H9 (cell line): ENCODE results near the gene DCANP1. TPM values are rescaled to one million over a fixed set of nuclear protein-coding genes. Genes with fewer than 3 reads are reported as not detected.

Experiments used
- DNase-seq: peaks from one replicate; pipeline ENCODE4 v3.0.0-alpha.2; 2017
- H2AFZ ChIP-seq: one replicate; pipeline ENCODE4 v1.6.1; 2013; ENCODE audit warnings: mild to moderate bottlenecking, low read length, control low read depth, moderate library complexity
- H2AK5ac ChIP-seq: 2 replicates; pipeline ENCODE4 v1.6.1; 2013; ENCODE audit warnings: low read length, control low read depth, mixed read lengths; ENCODE audit not compliant: insufficient read length
- H2BK120ac ChIP-seq: one replicate; pipeline ENCODE4 v1.6.1; 2013; ENCODE audit warnings: low read depth, mild to moderate bottlenecking, low read length, control low read depth, inconsistent platforms; ENCODE audit not compliant: poor library complexity, severe bottlenecking
- H2BK12ac ChIP-seq: 2 replicates; pipeline ENCODE4 v1.6.1; 2013; ENCODE audit warnings: low read length, control low read depth, mixed read lengths, low read depth; ENCODE audit not compliant: insufficient read length
- H2BK15ac ChIP-seq: 2 replicates; pipeline ENCODE4 v1.6.1; 2013; ENCODE audit warnings: low read depth, low read length, control low read depth
- H2BK20ac ChIP-seq: one replicate; pipeline ENCODE4 v1.6.1; 2013; ENCODE audit warnings: low read depth, mild to moderate bottlenecking, low read length, control low read depth, inconsistent platforms; ENCODE audit not compliant: poor library complexity, severe bottlenecking
- H2BK5ac ChIP-seq: 2 replicates; pipeline ENCODE4 v1.6.1; 2013; ENCODE audit warnings: low read length, control low read depth, mixed read lengths; ENCODE audit not compliant: insufficient read length
- H3K14ac ChIP-seq: 2 replicates; pipeline ENCODE4 v1.6.1; 2013; ENCODE audit warnings: low read length, control low read depth; ENCODE audit not compliant: insufficient read depth
- H3K18ac ChIP-seq: 2 replicates; pipeline ENCODE4 v1.6.1; 2013; ENCODE audit warnings: low read depth, mild to moderate bottlenecking, mixed read lengths, low read length, control low read depth; ENCODE audit not compliant: insufficient read length
- H3K23ac ChIP-seq: 2 replicates; pipeline ENCODE4 v1.6.1; 2013; ENCODE audit warnings: low read length, control low read depth, mixed read lengths, low read depth; ENCODE audit not compliant: insufficient read length
- H3K23me2 ChIP-seq: 2 replicates; pipeline ENCODE4 v1.6.1; 2013; ENCODE audit warnings: low read depth, mild to moderate bottlenecking, mixed read lengths, low read length, control low read depth; ENCODE audit not compliant: insufficient read length, poor library complexity, severe bottlenecking
- H3K27ac ChIP-seq: 2 replicates; pipeline ENCODE4 v1.5.1; 2013; ENCODE audit warnings: low read length, control low read depth, mixed read lengths, low read depth; ENCODE audit not compliant: insufficient read length
- H3K27me3 ChIP-seq: 2 replicates; pipeline ENCODE4 v1.6.1; 2013; ENCODE audit warnings: low read length, control low read depth, inconsistent platforms; ENCODE audit not compliant: insufficient read depth
- H3K4ac ChIP-seq: 2 replicates; pipeline ENCODE4 v1.6.1; 2013; ENCODE audit warnings: low read depth, mild to moderate bottlenecking, control low read depth, inconsistent platforms, low read length, moderate library complexity
- H3K4me1 ChIP-seq: 2 replicates; pipeline ENCODE4 v1.6.1; 2013; ENCODE audit warnings: low read length, control low read depth, inconsistent platforms; ENCODE audit not compliant: insufficient read depth
- H3K4me2 ChIP-seq: 2 replicates; pipeline ENCODE4 v1.6.1; 2013; ENCODE audit warnings: low read length, control low read depth, mixed read lengths; ENCODE audit not compliant: insufficient read length, insufficient read depth
- H3K56ac ChIP-seq: 2 replicates; pipeline ENCODE4 v1.6.1; 2013; ENCODE audit warnings: low read depth, mild to moderate bottlenecking, mixed read lengths, low read length, control low read depth; ENCODE audit not compliant: insufficient read length
- H3K79me1 ChIP-seq: 2 replicates; pipeline ENCODE4 v1.6.1; 2013; ENCODE audit warnings: low read depth, mild to moderate bottlenecking, moderate library complexity, low read length, control low read depth, inconsistent platforms; ENCODE audit not compliant: insufficient read depth, poor library complexity, severe bottlenecking
- H3K79me2 ChIP-seq: 2 replicates; pipeline ENCODE4 v1.6.1; 2013; ENCODE audit warnings: low read length, control low read depth, inconsistent platforms; ENCODE audit not compliant: insufficient read depth
- H3K9ac ChIP-seq: 2 replicates; pipeline ENCODE4 v1.6.1; 2013; ENCODE audit warnings: low read length, control low read depth, mixed read lengths; ENCODE audit not compliant: insufficient read length; ENCODE audit errors: extremely low read depth
- H3K9me3 ChIP-seq: one replicate; pipeline ENCODE4 v1.6.1; 2013; ENCODE audit warnings: low read depth, low read length, inconsistent platforms; ENCODE audit not compliant: control insufficient read depth
- H3T11ph ChIP-seq: one replicate; pipeline ENCODE4 v1.6.1; 2013; ENCODE audit warnings: mild to moderate bottlenecking, low read length, control low read depth, inconsistent platforms
- H4K20me1 ChIP-seq: one replicate; pipeline ENCODE4 v1.6.1; 2013; ENCODE audit not compliant: control insufficient read depth, insufficient read length, insufficient read depth
- H4K5ac ChIP-seq: 2 replicates; pipeline ENCODE4 v1.6.1; 2013; ENCODE audit warnings: low read depth, mild to moderate bottlenecking, mixed read lengths, low read length, control low read depth; ENCODE audit not compliant: insufficient read length
- H4K8ac ChIP-seq: replicated peaks from 2 replicates; pipeline ENCODE4 v1.6.1; 2013; ENCODE audit warnings: low read length, control low read depth, mixed read lengths, low read depth; ENCODE audit not compliant: insufficient read length
- H4K91ac ChIP-seq: 2 replicates; pipeline ENCODE4 v1.6.1; 2013; ENCODE audit warnings: low read depth, mild to moderate bottlenecking, moderate library complexity, mixed read lengths, low read length, control low read depth; ENCODE audit not compliant: insufficient read length
- H3K27ac Mint-ChIP-seq, 3 experiments: 2 replicates in 2 of 3; 3 replicates in 1 of 3; pipeline ENCODE4 v1.8.0; 2020 to 2021; ENCODE audit warnings: mixed read lengths in 3 of 3, mild to moderate bottlenecking in 1 of 3, moderate library complexity in 1 of 3
- H3K27me3 Mint-ChIP-seq: 2 replicates; pipeline ENCODE4 v1.8.0; 2021; ENCODE audit warnings: low read depth, mild to moderate bottlenecking, moderate library complexity, mixed read lengths
- H3K36me3 Mint-ChIP-seq, 3 experiments: 2 replicates in 2 of 3; 3 replicates in 1 of 3; pipeline ENCODE4 v1.8.0; 2020 to 2021; ENCODE audit warnings: low read depth in 3 of 3, mixed read lengths in 3 of 3; ENCODE audit not compliant: insufficient read depth in 1 of 3
- H3K4me1 Mint-ChIP-seq, 2 experiments: 2 replicates each; pipeline ENCODE4 v1.8.0; 2020; ENCODE audit warnings: mixed read lengths in 2 of 2
- H3K4me3 Mint-ChIP-seq, 2 experiments: 2 replicates in 1 of 2; 3 replicates in 1 of 2; pipeline ENCODE4 v1.8.0; 2020 to 2021; ENCODE audit warnings: mild to moderate bottlenecking in 2 of 2, mixed read lengths in 2 of 2, moderate library complexity in 1 of 2
- H3K9me3 Mint-ChIP-seq, 2 experiments: 2 replicates in 1 of 2; 3 replicates in 1 of 2; pipeline ENCODE4 v1.8.0; 2020; ENCODE audit warnings: mild to moderate bottlenecking in 2 of 2, mixed read lengths in 2 of 2, moderate library complexity in 1 of 2
- CTCF ChIP-seq: fragments of 200-600 bp; sonication (generic); conservative IDR thresholded peaks from 3 replicates; pipeline ENCODE4 v1.8.0; 2021; ENCODE audit warnings: antibody characterized with exemption, mild to moderate bottlenecking
- WGBS: extraction: QIAGEN DNeasy Blood & Tissue Kit; methylation state at CpG from one replicate; pipeline ENCODE4 v1.1.7; 2013; ENCODE audit warnings: missing lambda C conversion rate, low lambda C conversion rate, mixed read lengths; ENCODE audit not compliant: insufficient read length; ENCODE audit errors: extremely low coverage; 5-methylcytosine and 5-hydroxymethylcytosine counted together
- total RNA-seq: library from RNA; stranded (reverse); gene quantifications from 2 replicates; pipeline ENCODE4 v1.2.1, GENCODE V29; 2021

Gene DCANP1
- total RNA-seq, 1 experiment from 2014 or later: not detected

GRCh38 chr5:135462304-135462703 lies 15.2 kb upstream of the DCANP1 start:
- Mint-ChIP-seq H3K4me1 (peaks cover 13 to 16% of the 10 kb centered on the region in 2 experiments), H3K9me3 (peaks cover 0 to 2% of the 10 kb centered on the region in 2 experiments; a peak in 2 of 5 replicates), H3K27me3 (peaks cover 100% of the 10 kb centered on the region), H3K27ac (0 out of 7 replicates have a peak overlapping the region, but pooled peaks of 1 of the 3 experiments have one; percentile 40), H3K4me3 (no peak overlapping the region), H3K36me3 (no peaks in the 10 kb centered on the region; a peak in 1 of 7 replicates)
- Histone ChIP-seq H2AK5ac (no peak overlapping the region), H3K23me2 (peaks cover 5% of the 10 kb centered on the region), H3K18ac (no peak overlapping the region), H3K27me3 (peaks cover 42% of the 10 kb centered on the region), H3K56ac (no peak overlapping the region), H4K91ac (no peak overlapping the region), H2BK120ac (no peak overlapping the region), H4K20me1 (no peaks in the 10 kb centered on the region), H3K4ac (no peak overlapping the region), H3K4me2 (no peak overlapping the region), H3K23ac (no peak overlapping the region), H3K27ac (no peak overlapping the region), H4K5ac (no peak overlapping the region), H3K9ac (no peak overlapping the region), H3K9me3 (no peaks in the 10 kb centered on the region), H2BK15ac (no peak overlapping the region), H2BK5ac (no peak overlapping the region), H3K14ac (no peak overlapping the region), H4K8ac (no peak overlapping the region), H3K79me2 (no peaks in the 10 kb centered on the region), H3K4me1 (no peaks in the 10 kb centered on the region), H2BK20ac (no peak overlapping the region), H3T11ph (no peak overlapping the region), H2AFZ (no peak overlapping the region), H2BK12ac (no peak overlapping the region), H3K79me1 (no peaks in the 10 kb centered on the region)
- WGBS: no CpG with 5 or more reads among the region's 6 CpGs
- DNase-seq: peak; percentile 94
- peak; percentile 86 for TF ChIP-seq CTCF
